ENCODE measurements around the gene MYL3. TPM values are rescaled to one million over a fixed set of nuclear protein-coding genes. Genes with fewer than 3 reads are reported as not detected.

The MYL3 gene
- total RNA-seq: 1.7 and 2.9 TPM in 2 replicates

DNA sequence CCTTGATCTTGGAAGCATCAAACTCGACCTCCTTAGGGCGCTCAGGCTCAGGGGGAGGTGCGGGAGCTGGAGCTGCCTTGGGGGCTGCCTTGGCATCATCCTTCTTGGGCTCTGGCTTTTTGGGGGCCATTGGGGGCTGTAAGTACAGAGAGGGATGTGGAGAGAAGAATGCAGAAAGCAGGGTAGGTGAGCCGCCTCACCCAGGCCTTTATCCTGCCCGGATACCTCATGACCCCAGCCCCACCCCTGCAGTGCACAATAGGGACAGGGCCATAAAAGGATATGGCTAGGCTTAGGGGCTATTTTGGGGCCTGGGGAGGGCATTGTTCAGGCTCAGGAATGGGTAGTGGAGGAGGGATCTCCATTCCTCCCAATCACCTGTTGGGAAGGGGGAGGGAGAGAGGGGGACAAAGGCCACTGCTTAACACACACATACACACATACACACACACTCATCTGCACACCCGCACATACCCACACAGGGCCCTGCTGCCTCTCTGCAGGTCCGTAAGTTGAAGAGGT, at the start of gene MYL3:
MYL3 (minus strand) TSS at position 184 of the 522 bp plus-strand sequence; CDS start at position 130, 54 bp downstream.

GRCh38 chr3:46877406-46878125, 14.3 kb upstream of the MYL3 start, which contains the start of gene PTH1R:
Gene PTH1R (plus strand): TSS chr3:46877721. CDS start chr3:46883560, 5,839 bp downstream.

Other genes with a start within 250 kb of the MYL3 start
- gene ALS2CL, start 169.8 kb downstream of the MYL3 start, total RNA-seq: 0.19 and 0.29 TPM in 2 replicates
- gene TMIE, start 162.1 kb downstream of the MYL3 start, total RNA-seq: not detected in 2 replicates
- not detected in 2 replicates for gene PRSS50, start 145.6 kb downstream of the MYL3 start, total RNA-seq
- gene PTH1R, start 14.3 kb upstream of the MYL3 start, total RNA-seq: 8.4 and 12.4 TPM in 2 replicates
- 25.6 and 30.5 TPM in 2 replicates for gene CCDC12, start 113.3 kb upstream of the MYL3 start, total RNA-seq
- 0.87 and 2.3 TPM in 2 replicates for gene NBEAL2, start 116.2 kb upstream of the MYL3 start, total RNA-seq

Measured in cardiac ventricle fibroblast (primary cell).